ENCODE data around the gene NOTCH2. TPM values are rescaled to one million over a fixed set of nuclear protein-coding genes. Genes with fewer than 3 reads are reported as not detected.
A peak's percentile ranks its signal among the peaks of the same experiment; 100 is the strongest.

The NOTCH2 gene
- total and polyA plus RNA-seq, 9 of the 15 experiments (the other 6 are each of a cell fraction or from before 2014, with no cell fraction given), result 0.04 to 1.2 (median 0.28) TPM; not detected in 1

DNA sequence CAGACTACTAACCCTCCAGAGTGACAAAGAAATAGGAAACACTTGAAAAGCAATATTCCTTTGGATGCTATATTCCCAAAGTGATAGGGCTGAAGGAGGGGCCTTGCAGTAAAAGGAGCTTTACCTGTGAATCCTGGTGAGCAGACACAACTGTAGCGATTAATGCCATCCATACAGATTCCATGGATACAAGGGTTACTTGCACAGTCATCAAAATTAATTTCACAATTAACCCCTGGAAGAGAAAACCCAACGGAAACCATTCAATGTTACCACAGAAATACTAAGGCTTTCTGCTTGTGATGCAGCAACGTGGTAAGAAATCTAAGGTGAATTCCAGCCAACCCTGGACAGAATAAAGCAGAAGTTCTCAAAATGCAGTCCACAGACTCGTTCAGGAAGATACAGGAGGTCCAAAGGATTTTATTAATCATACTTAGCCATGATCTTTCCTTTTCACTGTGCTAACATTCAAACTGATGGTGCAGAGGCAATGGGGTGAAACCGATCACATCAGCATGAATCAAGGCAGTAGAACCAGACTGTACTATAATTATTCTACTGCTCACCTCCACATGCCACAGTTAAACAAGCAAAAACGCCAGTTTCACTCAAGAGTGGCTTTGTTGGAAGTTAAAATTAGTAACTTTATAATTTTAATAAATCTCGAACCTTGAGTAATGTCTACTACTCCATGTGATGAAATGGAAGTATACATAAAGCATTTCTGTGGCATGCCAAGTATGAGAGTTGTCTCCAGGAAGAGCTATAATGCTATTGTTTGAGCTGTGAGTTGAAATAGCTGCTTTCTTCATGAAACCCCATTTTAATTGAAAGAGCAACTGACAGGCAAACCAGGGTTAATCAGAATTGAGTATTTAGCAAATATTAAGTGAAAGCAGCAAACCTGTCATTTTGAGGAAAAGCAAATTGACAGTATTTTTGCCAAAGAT, 109.9 kb downstream of the NOTCH2 start:
- Histone ChIP-seq H4K20me1 (replicated peaks; ENCODE audit: control insufficient read depth, insufficient read depth, low read length) (no peaks in the 10 kb centered on the region), H2AFZ (ENCODE audit: low read depth, low read length) (no peak overlapping the region), H3K36me3 (ENCODE audit: control insufficient read depth, insufficient read depth, low read length) (no peaks in the 10 kb centered on the region), H3K27ac (ENCODE audit: extremely low read depth, low read depth, low read length) (no peak overlapping the region), H3K79me2 (ENCODE audit: control insufficient read depth, insufficient read depth, low read length) (no peaks in the 10 kb centered on the region), H3K4me1 (replicated peaks in 1 of 2; ENCODE audit: control insufficient read depth in 2 of 2, insufficient read depth in 2 of 2, low read length in 2 of 2) (no peaks in the 10 kb centered on the region), H3K9me1 (ENCODE audit: control insufficient read depth, insufficient read depth, low read length) (no peaks in the 10 kb centered on the region), H3K4me3 (no peak overlapping the region), H3K9ac (ENCODE audit: insufficient read depth in 1 of 2, low read depth in 2 of 2, low read length in 2 of 2) (no peak overlapping the region), H3K9me3 (replicated peaks; ENCODE audit: control insufficient read depth, insufficient read depth, low read depth, low read length) (no peaks in the 10 kb centered on the region), H3K27me3 (ENCODE audit: control insufficient read depth in 2 of 2, insufficient read depth in 2 of 2, low read length in 2 of 2) (peaks cover 5 to 10% of the 10 kb centered on the region in 2 experiments; a peak in 3 of 5 replicates), H3K4me2 (ENCODE audit: insufficient read depth, low read length) (no peak overlapping the region)
- ATAC-seq (no peak), DNase-seq (ENCODE audit: extremely low read depth in 1 of 4, low spot score in 3 of 4) (no peak), FAIRE-seq (no peak)
- TF ChIP-seq MAFG (tag; conservative IDR thresholded peaks at IDR 0.05), result 0 out of 2 replicates have a peak, but pooled peaks have one; percentile 15
- TF ChIP-seq ZNF316 (IDR thresholded peaks at IDR 0.05), result peak; percentile 60
- TF ChIP-seq C11orf30 (IDR thresholded peaks at IDR 0.05; ENCODE audit: low read depth), result peak; percentile 46; the same call in 1 of the 2 replicates
- TF ChIP-seq MAFF (IDR thresholded peaks at IDR 0.05; ENCODE audit: low read length), result peak; percentile 45; the same call in 1 of the 2 replicates
- TF ChIP-seq NCOA6 (IDR thresholded peaks at IDR 0.05), result no peak
- TF ChIP-seq SMAD2 (IDR thresholded peaks at IDR 0.05; ENCODE audit: low read depth, low read length), result no peak
- no peak for TF ChIP-seq ZNF780A (CRISPR knock-in tag; IDR thresholded peaks at IDR 0.05)
- POLR2A ChIA-PET, result interaction anchor here (0.7 kb wide), 1 partner anchor 42 kb away, joined by 3 read pairs; no protein-coding TSS in a partner anchor
- in situ Hi-C loops (cut with MboI) (loop anchor here (25.0 kb wide), 1 partner anchor 178 kb away; no protein-coding TSS in a partner anchor), intact Hi-C loops (cut with micrococcal nuclease) (no loop called here)
- no TSS peak for BruUV-seq (replicated peaks)
- CTCF ChIA-PET (ENCODE audit: low intra/inter-chr PET ratio), result no interaction called here
- WGBS (ENCODE audit: insufficient coverage, low coverage, missing lambda C conversion rate), result 0% methylated on average over 7 of the region's 7 CpGs

Data from K562 (cell line).